ENCODE results near the gene TSPAN18. TPM values are rescaled to one million over a fixed set of nuclear protein-coding genes. Genes with fewer than 3 reads are reported as not detected.

TSPAN18 gene
- polyA plus RNA-seq, 1 of the 3 experiments (the other 2 are of a cell fraction): 0.72 TPM

GRCh38 chr11:44766112-44766971, 39.6 kb downstream of the TSPAN18 start (continued):
- TF ChIP-seq, protein P1, sequence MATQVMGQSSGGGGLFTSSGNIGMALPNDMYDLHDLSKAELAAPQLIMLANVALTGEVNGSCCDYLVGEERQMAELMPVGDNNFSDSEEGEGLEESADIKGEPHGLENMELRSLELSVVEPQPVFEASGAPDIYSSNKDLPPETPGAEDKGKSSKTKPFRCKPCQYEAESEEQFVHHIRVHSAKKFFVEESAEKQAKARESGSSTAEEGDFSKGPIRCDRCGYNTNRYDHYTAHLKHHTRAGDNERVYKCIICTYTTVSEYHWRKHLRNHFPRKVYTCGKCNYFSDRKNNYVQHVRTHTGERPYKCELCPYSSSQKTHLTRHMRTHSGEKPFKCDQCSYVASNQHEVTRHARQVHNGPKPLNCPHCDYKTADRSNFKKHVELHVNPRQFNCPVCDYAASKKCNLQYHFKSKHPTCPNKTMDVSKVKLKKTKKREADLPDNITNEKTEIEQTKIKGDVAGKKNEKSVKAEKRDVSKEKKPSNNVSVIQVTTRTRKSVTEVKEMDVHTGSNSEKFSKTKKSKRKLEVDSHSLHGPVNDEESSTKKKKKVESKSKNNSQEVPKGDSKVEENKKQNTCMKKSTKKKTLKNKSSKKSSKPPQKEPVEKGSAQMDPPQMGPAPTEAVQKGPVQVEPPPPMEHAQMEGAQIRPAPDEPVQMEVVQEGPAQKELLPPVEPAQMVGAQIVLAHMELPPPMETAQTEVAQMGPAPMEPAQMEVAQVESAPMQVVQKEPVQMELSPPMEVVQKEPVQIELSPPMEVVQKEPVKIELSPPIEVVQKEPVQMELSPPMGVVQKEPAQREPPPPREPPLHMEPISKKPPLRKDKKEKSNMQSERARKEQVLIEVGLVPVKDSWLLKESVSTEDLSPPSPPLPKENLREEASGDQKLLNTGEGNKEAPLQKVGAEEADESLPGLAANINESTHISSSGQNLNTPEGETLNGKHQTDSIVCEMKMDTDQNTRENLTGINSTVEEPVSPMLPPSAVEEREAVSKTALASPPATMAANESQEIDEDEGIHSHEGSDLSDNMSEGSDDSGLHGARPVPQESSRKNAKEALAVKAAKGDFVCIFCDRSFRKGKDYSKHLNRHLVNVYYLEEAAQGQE (IDR thresholded peaks at IDR 0.05; ENCODE audit: low read depth, low read length): 0 out of 2 replicates have a peak, but pooled peaks have one; percentile 10
- TF ChIP-seq SMC3 (IDR thresholded peaks at IDR 0.05; ENCODE audit: low read depth, low read length) (peak; percentile 15; the same call in 1 of the 2 replicates), MXI1 (IDR thresholded peaks at IDR 0.05; ENCODE audit: low read depth, low read length) (peak; percentile 74; the same call in 1 of the 2 replicates), FOXJ3 (CRISPR knock-in tag; IDR thresholded peaks at IDR 0.05) (peak; percentile 82), IRF3 (IDR thresholded peaks at IDR 0.05; ENCODE audit: low read depth, low read length) (no peak), USF1 (IDR thresholded peaks at IDR 0.05; ENCODE audit: borderline replicate concordance, low read depth) (no peak), RFX5 (IDR thresholded peaks at IDR 0.05; ENCODE audit: low read length) (no peak), FOSL2 (IDR thresholded peaks at IDR 0.05; ENCODE audit: borderline replicate concordance, low read depth) (peak; percentile 13; the same call in 1 of the 2 replicates)
- TF ChIP-seq, protein P2, sequence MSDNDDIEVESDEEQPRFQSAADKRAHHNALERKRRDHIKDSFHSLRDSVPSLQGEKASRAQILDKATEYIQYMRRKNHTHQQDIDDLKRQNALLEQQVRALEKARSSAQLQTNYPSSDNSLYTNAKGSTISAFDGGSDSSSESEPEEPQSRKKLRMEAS (IDR thresholded peaks at IDR 0.05; ENCODE audit: low read depth): 0 out of 2 replicates have a peak, but pooled peaks have one; percentile 13

- H3K9me2 ChIP-seq: no peaks in the 10 kb centered on the region
- no peak overlapping the region for H2AFZ ChIP-seq (ENCODE audit: low read depth)
- peaks cover 38 to 68% of the 10 kb centered on the region in 2 experiments for H3K4me1 ChIP-seq (ENCODE audit: control insufficient read depth in 1 of 2, insufficient read depth in 2 of 2, low read depth in 1 of 2, low read length in 1 of 2)
- POLR2A ChIA-PET: interaction anchor here (1.1 to 1.8 kb wide), 5 partner anchors 8 to 126 kb away, joined by 3 to 10 read pairs (median 5); no protein-coding TSS in a partner anchor
- H3K9me3 ChIP-seq: peaks cover 5% of the 10 kb centered on the region; the same call in 1 of the 2 replicates
- no peaks in the 10 kb centered on the region for H3K27me3 ChIP-seq (ENCODE audit: insufficient read depth)
- H3F3A ChIP-seq (replicated peaks; ENCODE audit: insufficient read depth): peaks cover 16% of the 10 kb centered on the region
- no peaks in the 10 kb centered on the region for H3K36me3 ChIP-seq (replicated peaks in 1 of 2; ENCODE audit: control insufficient read depth in 1 of 2, insufficient read depth in 2 of 2, low read length in 1 of 2)
- peak overlapping the region; percentile 76 to 99 for H3K27ac ChIP-seq (ENCODE audit: low read depth in 2 of 2, low read length in 1 of 2)
- H4K20me1 ChIP-seq (ENCODE audit: insufficient read depth): no peaks in the 10 kb centered on the region
- no peak overlapping the region; the same call in 1 of the 2 replicates for H3K9ac ChIP-seq
- no peak overlapping the region for H3K4me3 ChIP-seq (ENCODE audit: low read depth in 2 of 2, low read length in 1 of 2)
- no peak overlapping the region for H3K4me2 ChIP-seq
- TF ChIP-seq RXRA (IDR thresholded peaks at IDR 0.05; ENCODE audit: borderline replicate concordance, low read depth): no peak
- CTCF ChIA-PET: interaction anchor here (0.8 to 7.9 kb wide), 15 partner anchors 9 to 144 kb away, joined by 3 to 101 read pairs (median 4); partner anchors contain the start of gene TSPAN18
- no peak for DNase-seq
- H3K79me2 ChIP-seq (ENCODE audit: insufficient read depth): no peaks in the 10 kb centered on the region
Observed at GRCh38 chr11:44766972-44767278, 40.2 kb downstream of the TSPAN18 start.
